Astrocyte of the spinal cord (primary cell): ENCODE measurements around the gene CEND1.

Source experiments
- DNase-seq: peaks from one replicate; pipeline ENCODE4 v3.0.0; 2011; ENCODE audit warnings: low read depth, low spot score
- H3K4me3 ChIP-seq: 2 replicates; pipeline ENCODE4 v1.5.1; 2011; ENCODE audit warnings: low read depth, mild to moderate bottlenecking, low read length, moderate library complexity
- in situ Hi-C: cut with HindIII; loops from 2 replicates; pipeline ENCODE4 v1.10.0; 2017; ENCODE audit warnings: low sequenced_read_pairs
- TF ChIP-seq, protein P1 (sequence below): IDR thresholded peaks from 2 replicates; pipeline ENCODE4 v1.5.1; 2012; ENCODE audit warnings: low read depth, mild to moderate bottlenecking, low read length, inconsistent platforms

CEND1 gene

DNA sequence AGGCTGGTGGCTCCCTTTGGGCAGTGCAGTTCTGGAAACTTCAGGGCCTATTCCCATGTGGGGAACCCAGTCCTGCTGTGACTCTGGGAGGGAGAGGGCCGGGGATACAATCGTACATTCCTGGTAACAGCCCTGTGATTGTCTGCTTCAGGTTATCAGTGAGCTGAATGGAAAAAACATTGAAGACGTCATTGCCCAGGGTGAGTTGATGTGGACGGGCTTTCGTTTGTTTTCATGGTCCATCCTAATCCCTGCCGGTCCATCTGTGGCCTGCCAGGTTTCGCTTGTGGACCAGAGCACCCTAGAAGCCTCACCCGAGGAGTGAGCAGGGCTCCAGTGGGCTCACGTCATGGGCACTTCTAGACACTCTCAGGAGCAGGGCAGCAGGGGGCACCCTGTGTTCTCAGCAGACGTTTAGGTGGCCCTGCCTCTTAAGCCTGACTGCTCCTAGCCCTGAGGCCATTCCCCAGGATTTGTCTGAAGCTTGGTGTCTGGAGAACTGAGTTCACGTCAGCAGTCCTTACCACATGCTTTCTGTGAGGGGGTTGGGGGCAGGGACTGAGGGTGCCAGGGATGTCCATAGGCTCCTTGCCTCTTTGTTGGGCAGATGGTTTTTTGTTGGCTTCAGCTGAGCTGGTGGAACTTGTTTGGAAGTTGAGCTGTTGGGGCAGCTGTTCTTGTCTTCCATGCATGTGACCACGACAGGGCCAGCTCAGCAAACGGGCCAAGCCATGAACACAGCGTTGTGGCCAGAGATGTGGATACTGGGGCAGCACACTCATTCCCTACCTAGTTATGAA, 21.8 kb upstream of the CEND1 start:
- H3K4me3 ChIP-seq = no peak overlapping the region
- in situ Hi-C loops = no loop called here
- TF ChIP-seq, protein P1, sequence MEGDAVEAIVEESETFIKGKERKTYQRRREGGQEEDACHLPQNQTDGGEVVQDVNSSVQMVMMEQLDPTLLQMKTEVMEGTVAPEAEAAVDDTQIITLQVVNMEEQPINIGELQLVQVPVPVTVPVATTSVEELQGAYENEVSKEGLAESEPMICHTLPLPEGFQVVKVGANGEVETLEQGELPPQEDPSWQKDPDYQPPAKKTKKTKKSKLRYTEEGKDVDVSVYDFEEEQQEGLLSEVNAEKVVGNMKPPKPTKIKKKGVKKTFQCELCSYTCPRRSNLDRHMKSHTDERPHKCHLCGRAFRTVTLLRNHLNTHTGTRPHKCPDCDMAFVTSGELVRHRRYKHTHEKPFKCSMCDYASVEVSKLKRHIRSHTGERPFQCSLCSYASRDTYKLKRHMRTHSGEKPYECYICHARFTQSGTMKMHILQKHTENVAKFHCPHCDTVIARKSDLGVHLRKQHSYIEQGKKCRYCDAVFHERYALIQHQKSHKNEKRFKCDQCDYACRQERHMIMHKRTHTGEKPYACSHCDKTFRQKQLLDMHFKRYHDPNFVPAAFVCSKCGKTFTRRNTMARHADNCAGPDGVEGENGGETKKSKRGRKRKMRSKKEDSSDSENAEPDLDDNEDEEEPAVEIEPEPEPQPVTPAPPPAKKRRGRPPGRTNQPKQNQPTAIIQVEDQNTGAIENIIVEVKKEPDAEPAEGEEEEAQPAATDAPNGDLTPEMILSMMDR = peak; percentile 15
- DNase-seq = no peak

DNA sequence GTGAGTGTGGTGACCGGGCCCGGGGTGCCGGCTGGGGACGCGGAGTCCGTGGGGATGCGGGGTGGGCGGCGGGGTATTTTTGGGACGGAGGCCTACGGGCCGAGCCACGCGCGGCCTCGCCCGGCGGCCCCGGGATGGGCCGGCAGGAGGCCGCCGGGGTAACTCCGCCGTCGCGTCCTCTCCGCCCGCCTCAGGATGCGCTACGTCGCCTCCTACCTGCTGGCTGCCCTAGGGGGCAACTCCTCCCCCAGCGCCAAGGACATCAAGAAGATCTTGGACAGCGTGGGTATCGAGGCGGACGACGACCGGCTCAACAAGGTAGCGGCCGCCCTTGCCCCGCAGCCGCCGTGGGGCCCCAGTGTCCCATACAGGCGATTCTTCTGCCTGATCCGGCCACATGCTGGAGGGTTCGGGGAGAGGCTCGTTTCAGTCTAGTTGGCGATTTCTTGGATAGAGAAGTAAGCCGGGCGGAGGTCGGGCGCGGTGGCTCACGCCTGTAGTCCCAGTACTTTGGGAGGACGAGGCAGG, 20.2 kb upstream of the CEND1 start:
- DNase-seq = no peak
- TF ChIP-seq, protein P1 = no peak
- in situ Hi-C loops = no loop called here
- H3K4me3 ChIP-seq = peak overlapping the region; percentile 90

GRCh38 chr11:809287-810039, 19.6 kb upstream of the CEND1 start, which contains the start of gene RPLP2:
TSS of gene RPLP2 (plus strand) at chr11:809967. CDS start at chr11:810235, 268 bp downstream.
- TF ChIP-seq, protein P1 = no peak
- DNase-seq = peak; percentile 98
- H3K4me3 ChIP-seq = peak within 1 kb of the TSS; percentile 90
- in situ Hi-C loops = no loop called here

GRCh38 chr11:808427-809286, 18.8 kb upstream of the CEND1 start:
- in situ Hi-C loops = no loop called here
- DNase-seq = no peak
- H3K4me3 ChIP-seq = peak overlapping the region; percentile 90

GRCh38 chr11:804599-804964, 14.7 kb upstream of the CEND1 start:
- H3K4me3 ChIP-seq = peak overlapping the region; percentile 57
- in situ Hi-C loops = no loop called here
- TF ChIP-seq, protein P1 = no peak
- no peak for DNase-seq

More at GRCh38 chr11:808427-809286, 18.8 kb upstream of the CEND1 start:
- TF ChIP-seq, protein P1 = no peak
